Upper lobe of left lung (tissue), 6 donors: ENCODE data around the gene NPFFR1. TPM values are rescaled to one million over a fixed set of nuclear protein-coding genes. Genes with fewer than 3 reads are reported as not detected.
A peak's percentile ranks its signal among the peaks of the same experiment; 100 is the strongest.

Experiments used
- ATAC-seq, 2 donors: fragments of 200-7000 bp; cut with Tn5 transposase; one replicate each; pipeline ENCODE4 v1.9.1; 2022; ENCODE audit warnings: mild to moderate bottlenecking in 2 of 2, moderate library complexity in 2 of 2; ENCODE audit not compliant: low FRiP score in 2 of 2
- DNase-seq, 2 donors: peaks; one replicate each; pipeline ENCODE4 v3.0.0-alpha.2; 2019 to 2020
- H3K27ac ChIP-seq, 4 donors: fragments of 200-600 bp; sonication (generic); one replicate each; pipeline ENCODE4 v1.5.1; 2016 to 2019
- H3K27me3 ChIP-seq, 4 donors: fragments of 200-600 bp; sonication (generic); one replicate each; pipeline ENCODE4 v1.5.1; 2017 to 2019
- H3K36me3 ChIP-seq, 4 donors: fragments of 200-600 bp; sonication (generic); one replicate each; pipeline ENCODE4 v1.5.1; 2016 to 2019
- H3K4me1 ChIP-seq, 4 donors: fragments of 200-600 bp; sonication (generic); one replicate each; pipeline ENCODE4 v1.5.1; 2018 to 2019
- H3K4me3 ChIP-seq, 4 donors: fragments of 200-600 bp; sonication (generic); one replicate each; pipeline ENCODE4 v1.5.1; 2017 to 2019; ENCODE audit warnings: mild to moderate bottlenecking in 2 of 4, moderate library complexity in 1 of 4
- H3K9me3 ChIP-seq, 4 donors: fragments of 200-600 bp; sonication (generic); one replicate each; pipeline ENCODE4 v1.5.1; 2018 to 2019
- EP300 ChIP-seq, 4 donors: sonication (generic); formaldehyde crosslinking; IDR thresholded peaks; one replicate each; pipeline ENCODE4 v1.5.1; 2017; ENCODE audit warnings: antibody characterized with exemption in 4 of 4, control low read depth in 2 of 4
- POLR2A ChIP-seq, 4 donors: fragments of 450-650 bp; IDR thresholded peaks; one replicate each; pipeline ENCODE4 v1.5.1; 2016 to 2017; ENCODE audit warnings: antibody characterized with exemption in 4 of 4, mild to moderate bottlenecking in 2 of 4
- POLR2AphosphoS5 ChIP-seq, 2 donors: sonication (generic); formaldehyde crosslinking; IDR thresholded peaks; one replicate each; pipeline ENCODE4 v1.5.1; 2017; ENCODE audit warnings: antibody characterized with exemption in 2 of 2
- WGBS, 2 donors: methylation state at CpG; one replicate each; pipeline ENCODE4 v1.1.5; 2017 to 2018; 5-methylcytosine and 5-hydroxymethylcytosine counted together
- total RNA-seq, 6 donors: library from RNA; depleted of rRNA in 4 of 6; stranded (reverse); fragments of >200 nt in 4 of 6; gene quantifications; one replicate each; pipeline versions ENCODE4 v1.1.0 to v1.2.1, GENCODE V29; 2016 to 2021
- TF ChIP-seq, protein P1 (sequence below), 6 experiments: fragments of 450-650 bp in 4 of 6; fragments of 200-600 bp in 2 of 6; sonication (generic) in 2 of 6; IDR thresholded peaks; one replicate each; pipeline ENCODE4 v1.5.1; 2016 to 2019; ENCODE audit warnings: antibody characterized with exemption in 6 of 6
- donor health status: DM: no; HTN: no; CAD: no; lungs with moderate emphysema.
- donor health status: DM: no; HTN: yes; CAD: no; lungs with severe emphysema.

The NPFFR1 gene
- total RNA-seq, 6 donors from 2014 or later = 0.15 to 1.0 (median 0.29) TPM

- DNase-seq = no peak
- WGBS, 2 donors = 84% methylated on average over 6 of the region's 6 CpGs
Observed at GRCh38 chr10:70280099-70280498, 3.7 kb downstream of the NPFFR1 start.

DNA sequence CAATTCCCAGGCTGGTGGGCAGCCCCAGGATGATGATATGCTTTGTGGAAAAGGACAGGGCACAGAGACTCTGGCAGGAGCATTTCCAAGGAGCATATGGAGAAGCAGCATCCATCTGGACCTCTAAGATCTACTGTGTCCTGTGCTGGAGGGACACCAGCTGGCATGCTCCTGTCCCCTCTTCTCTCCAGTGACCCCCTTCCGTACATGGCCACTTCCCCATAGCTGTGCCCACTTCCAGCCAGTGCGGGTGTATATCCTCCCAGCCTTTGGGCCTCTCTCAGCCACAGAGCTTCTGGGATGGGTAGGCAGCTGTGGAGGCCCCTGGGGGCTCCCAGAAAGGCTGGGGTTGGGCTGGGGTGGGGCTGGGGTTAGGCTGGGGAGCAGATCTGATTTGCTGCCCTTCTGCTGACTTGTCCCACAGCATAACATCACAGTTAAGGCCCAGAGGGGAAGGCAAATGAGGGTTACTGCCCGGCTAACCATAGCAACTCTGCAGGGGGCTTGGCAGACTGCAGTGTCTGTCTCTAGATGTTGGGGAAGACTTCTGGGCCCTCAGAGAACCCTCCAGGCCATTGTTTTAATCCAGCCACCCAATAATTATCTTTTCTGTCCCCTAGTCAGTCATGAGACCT lies 6.3 kb downstream of the NPFFR1 start:
- WGBS, 2 donors = 86 to 94% methylated on average over 3 of the region's 3 CpGs
- no peaks in the 10 kb centered on the region for H3K27me3 ChIP-seq
- TF ChIP-seq, protein P1, sequence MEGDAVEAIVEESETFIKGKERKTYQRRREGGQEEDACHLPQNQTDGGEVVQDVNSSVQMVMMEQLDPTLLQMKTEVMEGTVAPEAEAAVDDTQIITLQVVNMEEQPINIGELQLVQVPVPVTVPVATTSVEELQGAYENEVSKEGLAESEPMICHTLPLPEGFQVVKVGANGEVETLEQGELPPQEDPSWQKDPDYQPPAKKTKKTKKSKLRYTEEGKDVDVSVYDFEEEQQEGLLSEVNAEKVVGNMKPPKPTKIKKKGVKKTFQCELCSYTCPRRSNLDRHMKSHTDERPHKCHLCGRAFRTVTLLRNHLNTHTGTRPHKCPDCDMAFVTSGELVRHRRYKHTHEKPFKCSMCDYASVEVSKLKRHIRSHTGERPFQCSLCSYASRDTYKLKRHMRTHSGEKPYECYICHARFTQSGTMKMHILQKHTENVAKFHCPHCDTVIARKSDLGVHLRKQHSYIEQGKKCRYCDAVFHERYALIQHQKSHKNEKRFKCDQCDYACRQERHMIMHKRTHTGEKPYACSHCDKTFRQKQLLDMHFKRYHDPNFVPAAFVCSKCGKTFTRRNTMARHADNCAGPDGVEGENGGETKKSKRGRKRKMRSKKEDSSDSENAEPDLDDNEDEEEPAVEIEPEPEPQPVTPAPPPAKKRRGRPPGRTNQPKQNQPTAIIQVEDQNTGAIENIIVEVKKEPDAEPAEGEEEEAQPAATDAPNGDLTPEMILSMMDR (IDR thresholded peaks at IDR 0.05) = no peak
- TF ChIP-seq POLR2A (IDR thresholded peaks at IDR 0.05) (no peak), EP300 (IDR thresholded peaks at IDR 0.05) (no peak), POLR2AphosphoS5 (IDR thresholded peaks at IDR 0.05) (no peak)
- H3K27ac ChIP-seq = no peak overlapping the region
- no peaks in the 10 kb centered on the region for H3K36me3 ChIP-seq
- ATAC-seq (peak in 1 of 2 donors; percentile 47), DNase-seq (no peak)
- no peak overlapping the region for H3K4me3 ChIP-seq
- peaks cover 0 to 9% (median 5%) of the 10 kb centered on the region in 4 donors for H3K4me1 ChIP-seq
- H3K9me3 ChIP-seq = no peaks in the 10 kb centered on the region

More at GRCh38 chr10:70280099-70280498, 3.7 kb downstream of the NPFFR1 start:
- peaks cover 0 to 8% (median 4%) of the 10 kb centered on the region in 4 donors for H3K27me3 ChIP-seq
- no peak for ATAC-seq
- H3K9me3 ChIP-seq = no peaks in the 10 kb centered on the region
- peaks cover 6 to 12% (median 9%) of the 10 kb centered on the region in 4 donors for H3K4me1 ChIP-seq
- no peak overlapping the region for H3K4me3 ChIP-seq
- H3K36me3 ChIP-seq = no peaks in the 10 kb centered on the region
- TF ChIP-seq, protein P1 (IDR thresholded peaks at IDR 0.05) = no peak
- TF ChIP-seq EP300 (IDR thresholded peaks at IDR 0.05) (no peak), POLR2A (IDR thresholded peaks at IDR 0.05) (no peak), POLR2AphosphoS5 (IDR thresholded peaks at IDR 0.05) (no peak)
- H3K27ac ChIP-seq = no peak overlapping the region

DNA sequence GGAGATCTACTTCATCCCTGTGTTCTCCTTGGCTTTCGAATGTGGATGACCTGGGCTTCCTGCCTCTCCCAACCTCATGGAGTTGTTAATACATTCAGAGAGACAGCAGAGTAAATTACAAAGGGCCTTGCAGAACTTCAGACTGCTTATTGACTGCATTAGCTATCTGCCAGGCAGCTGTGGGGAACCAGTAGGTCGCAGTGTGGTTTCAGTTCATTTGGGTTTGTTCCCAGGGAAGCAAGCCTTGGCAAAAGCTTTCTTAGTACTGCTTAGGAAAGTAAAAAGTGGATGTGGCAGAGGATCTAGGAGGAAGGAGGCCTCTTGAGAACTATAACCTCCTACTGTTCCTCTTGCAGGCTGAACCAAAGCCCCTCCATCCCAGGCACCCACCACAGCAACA lies 9.2 kb downstream of the NPFFR1 start:
- H3K4me3 ChIP-seq = no peak overlapping the region
- ATAC-seq (peak in 1 of 2 donors; percentile 40), DNase-seq (no peak)
- no peak overlapping the region for H3K27ac ChIP-seq
- 63 to 67% methylated on average over 2 of the region's 2 CpGs for WGBS, 2 donors
- TF ChIP-seq, protein P1 (IDR thresholded peaks at IDR 0.05) = no peak
- TF ChIP-seq POLR2AphosphoS5 (IDR thresholded peaks at IDR 0.05) (no peak), POLR2A (IDR thresholded peaks at IDR 0.05) (no peak), EP300 (IDR thresholded peaks at IDR 0.05) (no peak)
- H3K27me3 ChIP-seq = no peaks in the 10 kb centered on the region
- H3K36me3 ChIP-seq = no peaks in the 10 kb centered on the region
- no peaks in the 10 kb centered on the region for H3K9me3 ChIP-seq
- peaks cover 0 to 13% (median 7%) of the 10 kb centered on the region in 4 donors for H3K4me1 ChIP-seq

GRCh38 chr10:70272925-70273316 lies 10.9 kb downstream of the NPFFR1 start:
- peaks cover 0 to 13% (median 7%) of the 10 kb centered on the region in 4 donors for H3K4me1 ChIP-seq
- 13 to 20% methylated on average over 4 of the region's 4 CpGs for WGBS, 2 donors
- no peaks in the 10 kb centered on the region for H3K36me3 ChIP-seq
- H3K9me3 ChIP-seq = no peaks in the 10 kb centered on the region
- TF ChIP-seq POLR2AphosphoS5 (IDR thresholded peaks at IDR 0.05) = no peak
- TF ChIP-seq, protein P1 (IDR thresholded peaks at IDR 0.05) = peak; percentile 40 to 69 (median 56)
- H3K27me3 ChIP-seq = no peaks in the 10 kb centered on the region
- DNase-seq (no peak), ATAC-seq (peak in 1 of 2 donors; percentile 42)
- no peak overlapping the region for H3K27ac ChIP-seq
- no peak overlapping the region for H3K4me3 ChIP-seq
